Measurements from ENCODE around the gene MMP23B.

DNA sequence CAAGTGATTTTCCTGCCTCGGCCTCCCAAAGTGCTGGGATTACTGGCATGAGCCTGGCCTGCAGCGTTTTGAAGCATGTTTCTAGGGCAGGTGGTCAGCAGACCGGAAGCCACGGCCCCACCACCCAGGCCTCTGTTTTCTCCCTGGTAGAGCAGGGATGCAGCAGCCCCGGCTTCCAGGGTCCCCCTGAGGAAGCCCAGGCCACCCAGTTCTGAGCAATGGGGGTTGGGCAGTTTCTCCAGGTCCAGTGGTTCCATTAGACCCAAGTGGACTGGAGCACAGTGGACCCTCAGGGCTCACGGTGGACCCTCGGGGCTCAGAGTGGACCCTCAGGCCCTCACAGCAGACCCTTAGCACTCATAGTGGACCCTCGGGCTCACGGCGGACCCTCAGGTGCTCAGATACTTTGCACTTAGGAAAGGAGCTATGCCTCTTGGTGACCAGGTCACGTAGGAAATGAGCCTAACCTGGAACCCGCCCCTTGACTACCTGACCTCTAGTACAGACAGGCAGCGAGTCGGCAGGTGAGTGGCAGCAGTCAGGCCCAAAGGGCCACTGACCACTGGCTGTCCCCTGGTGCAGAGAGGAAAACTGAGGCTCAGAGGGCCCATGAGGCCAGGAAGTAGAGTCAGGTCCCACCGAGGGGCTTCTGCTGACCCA is 27.5 kb upstream of the MMP23B start:
- TF ChIP-seq CTCF (IDR thresholded peaks at IDR 0.05) (no peak), POLR2AphosphoS5 (IDR thresholded peaks at IDR 0.05) (no peak), POLR2A (IDR thresholded peaks at IDR 0.05) (no peak)
